HUDEP-2 (cell line): Measurements from ENCODE around the gene PRR33.

ENCODE experiments used
- DNase-seq, 76 experiments: peaks; one replicate each; lab custom pipeline; 2025; ENCODE audit not compliant: unreplicated experiment in 76 of 76; lab: John Stamatoyannopoulos, UW

The PRR33 gene

DNA sequence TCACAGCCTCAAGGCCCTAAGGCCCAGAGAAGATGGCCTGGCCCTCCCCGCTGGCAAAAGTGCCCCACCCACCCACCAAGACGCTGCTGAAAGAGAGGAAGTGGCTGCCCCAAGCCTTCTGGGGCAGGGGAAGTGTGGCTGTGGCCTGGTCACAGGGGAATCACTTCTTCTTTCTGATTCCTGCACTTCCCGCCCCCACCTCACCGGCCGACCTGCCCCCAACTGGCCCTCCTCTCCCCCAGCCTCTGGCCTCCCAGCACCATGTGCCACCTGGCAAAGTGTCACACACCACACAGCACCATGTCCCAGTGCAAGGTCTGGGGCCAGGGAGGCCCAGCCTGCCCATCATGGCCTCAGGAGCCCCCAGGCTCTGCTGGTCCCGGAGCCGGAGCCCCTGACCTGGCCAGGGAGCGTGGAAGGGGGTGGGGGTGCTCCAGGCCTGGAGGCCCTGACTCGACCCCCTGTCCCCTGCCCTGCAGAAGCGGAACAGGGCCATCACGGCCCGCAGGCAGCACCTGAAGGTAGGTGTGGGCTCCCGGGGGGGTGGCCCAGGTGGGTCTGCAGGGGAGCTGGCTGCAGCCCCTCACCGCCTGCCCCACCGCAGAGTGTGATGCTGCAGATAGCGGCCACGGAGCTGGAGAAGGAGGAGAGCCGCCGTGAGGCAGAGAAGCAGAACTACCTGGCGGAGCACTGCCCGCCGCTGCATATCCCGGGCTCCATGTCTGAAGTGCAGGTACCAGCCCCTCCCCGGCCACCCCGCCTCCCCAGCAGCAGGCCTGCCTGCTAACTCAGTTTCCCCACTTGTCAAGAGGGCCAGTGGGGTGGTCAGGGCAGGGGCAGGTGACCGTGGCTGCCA lies 51.5 kb downstream of the PRR33 start:
- no peak for DNase-seq

DNA sequence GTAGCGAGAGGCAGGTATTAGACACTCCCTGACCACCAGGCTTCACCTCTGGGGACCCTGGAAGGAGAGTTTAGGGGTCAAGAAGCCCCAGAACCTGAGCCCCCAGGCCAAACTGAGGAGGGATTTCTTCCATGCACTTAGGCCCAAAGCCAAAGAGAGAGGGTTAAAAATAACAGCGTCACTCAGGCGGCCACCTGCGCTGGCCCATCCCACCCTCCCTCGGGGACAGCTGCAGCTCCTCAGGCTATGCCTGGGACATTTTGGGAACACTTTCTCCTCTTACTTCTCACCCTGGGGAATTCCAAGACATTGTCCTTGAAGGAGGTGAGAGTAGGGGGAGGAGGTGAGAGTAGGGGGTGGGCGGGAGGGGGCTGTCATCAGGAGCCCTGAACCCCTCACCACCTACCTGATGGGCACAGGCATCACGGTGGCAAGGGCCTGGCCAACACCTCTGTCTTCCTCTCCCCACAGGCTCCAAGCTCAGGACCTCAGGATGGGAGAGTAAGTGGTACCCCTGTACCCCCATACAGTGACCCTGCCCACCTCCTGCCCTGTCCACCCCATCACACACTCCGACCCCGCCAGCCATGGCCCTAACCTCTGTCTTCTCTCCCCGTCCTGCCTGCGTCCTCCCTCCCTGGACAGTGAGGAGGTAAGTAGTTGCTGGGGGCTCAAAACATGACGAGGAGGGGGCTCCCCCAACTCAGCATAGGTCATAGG lies 52.3 kb downstream of the PRR33 start:
- peak in 1 of 76 experiments; percentile 16 for DNase-seq

DNA sequence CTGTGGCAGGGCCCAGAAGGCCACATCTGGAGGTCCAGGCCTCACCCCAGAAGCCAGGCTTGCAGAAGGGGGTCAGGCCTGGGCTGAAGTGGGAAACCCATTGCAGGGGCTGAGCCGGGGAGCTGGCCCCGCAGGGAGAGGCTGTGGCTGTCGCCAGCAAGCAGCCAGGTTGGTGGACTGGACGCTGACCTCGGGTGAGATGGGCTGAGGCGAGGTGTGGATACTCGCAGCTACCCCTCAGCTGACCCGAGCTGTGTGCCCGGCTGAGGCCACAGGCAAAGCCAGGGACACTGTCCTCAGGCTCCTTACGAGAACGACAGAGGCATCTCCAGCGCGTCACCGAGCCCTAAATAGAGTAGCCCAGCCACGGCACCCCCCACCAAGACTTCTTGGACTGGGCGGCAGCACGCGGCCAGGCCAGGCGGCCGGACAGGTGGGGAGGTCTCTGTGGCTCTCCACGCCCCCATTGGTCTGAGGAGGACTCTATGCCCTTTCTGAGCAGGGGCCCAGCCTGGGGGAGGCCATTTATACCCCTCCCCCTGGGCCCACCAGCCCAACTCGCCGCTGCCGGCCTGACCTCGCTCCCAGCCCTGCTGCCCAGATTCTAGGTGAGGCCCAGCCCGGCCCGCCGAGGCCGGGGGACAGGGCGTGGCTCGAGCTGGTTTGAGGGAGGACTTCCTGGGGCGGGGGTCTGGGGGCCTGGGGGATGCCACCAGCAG lies 53.1 kb downstream of the PRR33 start, which contains the start of gene TNNI2:
Gene TNNI2 (plus strand): TSS at position 556 of the 719 bp plus-strand sequence. CDS start 716 bp downstream, outside the sequence.
- DNase-seq: no peak
